ENCODE results near the gene SHROOM3. TPM values are rescaled to one million over a fixed set of nuclear protein-coding genes. Genes with fewer than 3 reads are reported as not detected.
A peak's percentile ranks its signal among the peaks of the same experiment; 100 is the strongest.

Gene SHROOM3
- total and polyA plus RNA-seq, 2 donors (not counting 3 experiments of a cell fraction or from before 2014, with no cell fraction given): 2.7 to 6.7 TPM

DNA sequence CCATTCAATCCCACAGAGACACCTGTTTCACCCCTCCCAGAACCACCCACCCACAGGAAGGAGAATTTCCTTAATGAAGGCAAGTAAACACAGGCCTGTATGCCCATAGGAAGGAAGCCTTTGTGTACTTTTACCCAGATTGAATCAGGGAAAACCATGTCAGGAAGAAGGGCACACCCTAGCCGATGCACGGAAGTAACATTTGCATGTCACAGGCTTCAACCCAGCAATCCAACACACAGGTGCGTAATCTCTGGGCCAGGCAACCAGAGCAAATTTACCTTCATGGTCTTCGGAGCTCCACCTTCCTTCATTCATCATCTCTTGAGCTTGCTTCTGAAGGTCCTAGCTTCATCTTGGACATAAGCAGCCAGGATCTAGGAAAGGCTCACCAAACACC lies 206.3 kb downstream of the SHROOM3 start:
- Histone ChIP-seq H2AFZ (ENCODE audit: low read depth, low read length) (no peak overlapping the region), H3K27ac (ENCODE audit: insufficient read depth, low read depth, low read length) (no peak overlapping the region), H3K4me2 (ENCODE audit: insufficient read depth, low read length) (peak overlapping the region; percentile 62), H3K9ac (replicated peaks; ENCODE audit: extremely low read depth, insufficient read depth, low read length) (no peak overlapping the region), H3K4me3 (replicated peaks in 1 of 3; ENCODE audit: insufficient read depth in 1 of 3, low read depth in 1 of 3, low read length in 3 of 3) (no peak overlapping the region), H3K9me3 (replicated peaks; ENCODE audit: control insufficient read depth, insufficient read depth, low read length) (no peaks in the 10 kb centered on the region), H3K36me3 (ENCODE audit: control insufficient read depth in 2 of 2, extremely low read depth in 1 of 2, insufficient read depth in 2 of 2, low read length in 2 of 2) (no peaks in the 10 kb centered on the region), H3K4me1 (ENCODE audit: control insufficient read depth, extremely low read depth, insufficient read depth, low read length) (peaks cover 38% of the 10 kb centered on the region), H3K9me1 (replicated peaks; ENCODE audit: control insufficient read depth, extremely low read depth, insufficient read depth, low read length) (no peaks in the 10 kb centered on the region), H4K20me1 (replicated peaks; ENCODE audit: control insufficient read depth, extremely low read depth, insufficient read depth, low read length) (no peaks in the 10 kb centered on the region), H3K27me3 (ENCODE audit: control insufficient read depth in 2 of 2, insufficient read depth in 2 of 2, low read length in 2 of 2) (no peaks in the 10 kb centered on the region), H3K79me2 (ENCODE audit: control insufficient read depth, insufficient read depth, low read length) (peaks cover 27% of the 10 kb centered on the region)
- DNase-seq (ENCODE audit: low read depth, low spot score): no peak
- ChIA-PET POLR2A (no interaction called here), CTCF (interaction anchor here (0.7 to 2.0 kb wide), 3 partner anchors 10 to 15 kb away, joined by 3 to 6 read pairs (median 5); no protein-coding TSS in a partner anchor)
- intact Hi-C loops (cut with micrococcal nuclease): no loop called here
- TF ChIP-seq FOS (IDR thresholded peaks at IDR 0.05; ENCODE audit: borderline replicate concordance, insufficient read depth, low read length): no peak
- TF ChIP-seq GATA2 (IDR thresholded peaks at IDR 0.05; ENCODE audit: insufficient read depth, insufficient read length, low read depth, low read length): peak; percentile 11
- FAIRE-seq: peak; percentile 47
- dilution Hi-C loops (cut with MboI; ENCODE audit: extremely low pct_ligation_motif_present, low sequenced_read_pairs): no loop called here
- no TSS peak for BruUV-seq (replicated peaks)

DNA sequence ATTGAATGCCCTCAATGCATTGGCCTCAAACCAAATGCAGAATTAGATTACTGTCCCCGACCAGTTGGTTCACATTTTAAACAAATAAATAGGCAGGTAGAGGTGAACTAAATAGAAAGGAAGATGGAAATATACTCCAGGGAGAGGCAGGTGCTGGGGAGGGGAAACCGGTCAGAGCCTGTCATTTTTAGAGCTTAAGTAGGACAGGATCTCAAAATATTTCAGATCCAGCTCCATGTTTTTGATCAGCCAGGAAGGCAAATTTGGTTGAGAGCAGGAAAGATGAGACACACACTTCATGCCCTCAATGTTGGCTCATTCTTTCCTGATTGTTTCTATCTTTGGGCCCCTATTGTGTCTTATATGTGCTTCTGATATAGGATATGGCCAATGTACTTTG lies 206.7 kb downstream of the SHROOM3 start:
- FAIRE-seq (no peak), DNase-seq (ENCODE audit: low read depth, low spot score) (no peak)
- Histone ChIP-seq H3K9ac (replicated peaks; ENCODE audit: extremely low read depth, insufficient read depth, low read length) (no peak overlapping the region), H3K9me3 (replicated peaks; ENCODE audit: control insufficient read depth, insufficient read depth, low read length) (no peaks in the 10 kb centered on the region), H3K9me1 (replicated peaks; ENCODE audit: control insufficient read depth, extremely low read depth, insufficient read depth, low read length) (no peaks in the 10 kb centered on the region), H3K79me2 (ENCODE audit: control insufficient read depth, insufficient read depth, low read length) (peaks cover 27% of the 10 kb centered on the region), H3K27me3 (ENCODE audit: control insufficient read depth in 2 of 2, insufficient read depth in 2 of 2, low read length in 2 of 2) (no peaks in the 10 kb centered on the region), H3K4me3 (replicated peaks in 1 of 3; ENCODE audit: insufficient read depth in 1 of 3, low read depth in 1 of 3, low read length in 3 of 3) (no peak overlapping the region), H3K4me2 (ENCODE audit: insufficient read depth, low read length) (peak overlapping the region; percentile 34), H4K20me1 (replicated peaks; ENCODE audit: control insufficient read depth, extremely low read depth, insufficient read depth, low read length) (no peaks in the 10 kb centered on the region), H3K36me3 (ENCODE audit: control insufficient read depth in 2 of 2, extremely low read depth in 1 of 2, insufficient read depth in 2 of 2, low read length in 2 of 2) (no peaks in the 10 kb centered on the region), H3K27ac (ENCODE audit: insufficient read depth, low read depth, low read length) (no peak overlapping the region), H3K4me1 (ENCODE audit: control insufficient read depth, extremely low read depth, insufficient read depth, low read length) (peaks cover 38% of the 10 kb centered on the region), H2AFZ (ENCODE audit: low read depth, low read length) (no peak overlapping the region)
- TF ChIP-seq, protein P1, sequence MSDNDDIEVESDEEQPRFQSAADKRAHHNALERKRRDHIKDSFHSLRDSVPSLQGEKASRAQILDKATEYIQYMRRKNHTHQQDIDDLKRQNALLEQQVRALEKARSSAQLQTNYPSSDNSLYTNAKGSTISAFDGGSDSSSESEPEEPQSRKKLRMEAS (IDR thresholded peaks at IDR 0.05; ENCODE audit: insufficient read depth, insufficient read length): no peak
- TF ChIP-seq MYC (IDR thresholded peaks at IDR 0.05; ENCODE audit: low read depth, low read length) (no peak), JUN (IDR thresholded peaks at IDR 0.05; ENCODE audit: borderline replicate concordance, insufficient read depth, insufficient read length, low read depth) (no peak), GATA2 (IDR thresholded peaks at IDR 0.05; ENCODE audit: insufficient read depth, insufficient read length, low read depth, low read length) (no peak), POLR2AphosphoS5 (IDR thresholded peaks at IDR 0.05; ENCODE audit: insufficient read depth, low read depth, low read length) (no peak), POLR2A (IDR thresholded peaks at IDR 0.05; ENCODE audit: low read depth, low read length) (no peak), FOS (IDR thresholded peaks at IDR 0.05; ENCODE audit: borderline replicate concordance, insufficient read depth, low read length) (peak; percentile 8)
- TF ChIP-seq, protein P2, sequence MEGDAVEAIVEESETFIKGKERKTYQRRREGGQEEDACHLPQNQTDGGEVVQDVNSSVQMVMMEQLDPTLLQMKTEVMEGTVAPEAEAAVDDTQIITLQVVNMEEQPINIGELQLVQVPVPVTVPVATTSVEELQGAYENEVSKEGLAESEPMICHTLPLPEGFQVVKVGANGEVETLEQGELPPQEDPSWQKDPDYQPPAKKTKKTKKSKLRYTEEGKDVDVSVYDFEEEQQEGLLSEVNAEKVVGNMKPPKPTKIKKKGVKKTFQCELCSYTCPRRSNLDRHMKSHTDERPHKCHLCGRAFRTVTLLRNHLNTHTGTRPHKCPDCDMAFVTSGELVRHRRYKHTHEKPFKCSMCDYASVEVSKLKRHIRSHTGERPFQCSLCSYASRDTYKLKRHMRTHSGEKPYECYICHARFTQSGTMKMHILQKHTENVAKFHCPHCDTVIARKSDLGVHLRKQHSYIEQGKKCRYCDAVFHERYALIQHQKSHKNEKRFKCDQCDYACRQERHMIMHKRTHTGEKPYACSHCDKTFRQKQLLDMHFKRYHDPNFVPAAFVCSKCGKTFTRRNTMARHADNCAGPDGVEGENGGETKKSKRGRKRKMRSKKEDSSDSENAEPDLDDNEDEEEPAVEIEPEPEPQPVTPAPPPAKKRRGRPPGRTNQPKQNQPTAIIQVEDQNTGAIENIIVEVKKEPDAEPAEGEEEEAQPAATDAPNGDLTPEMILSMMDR (IDR thresholded peaks at IDR 0.05; ENCODE audit: extremely low read depth in 1 of 2, insufficient read depth in 1 of 2, low read depth in 1 of 2, low read length in 2 of 2): no peak
- ChIA-PET POLR2A (no interaction called here), CTCF (interaction anchor here (1.9 to 2.0 kb wide), 2 partner anchors 10 to 14 kb away, joined by 5 to 6 read pairs; no protein-coding TSS in a partner anchor)
- BruUV-seq (replicated peaks): no TSS peak
- intact Hi-C loops (cut with micrococcal nuclease): no loop called here
- dilution Hi-C loops (cut with MboI; ENCODE audit: extremely low pct_ligation_motif_present, low sequenced_read_pairs): no loop called here

All from endothelial cell of umbilical vein (primary cell).